T-helper 1 cell treated with Interleukin-12 subunit alpha and Interleukin-12 subunit beta and Interleukin-4 antibody, amounts not matched to agents 30 μg/mL and 1 μg/mL, for 36 hours (primary cell): ENCODE data around the gene DAP3.
"Not testable (repeated sequence)": the region's sequence is repeated elsewhere in the genome, so short reads cannot be mapped to it uniquely, and the experiment has no call there.

Experiments used
- H3K27ac Mint-ChIP-seq: one replicate; pipeline ENCODE4 v1.8.0; 2021; ENCODE audit warnings: mild to moderate bottlenecking, mixed read lengths
- H3K27me3 Mint-ChIP-seq: one replicate; pipeline ENCODE4 v1.8.0; 2021; ENCODE audit warnings: low read depth, mixed read lengths
- H3K36me3 Mint-ChIP-seq: one replicate; pipeline ENCODE4 v1.8.0; 2021; ENCODE audit warnings: low read depth, mixed read lengths
- H3K4me1 Mint-ChIP-seq: one replicate; pipeline ENCODE4 v1.8.0; 2021; ENCODE audit warnings: low read depth, mixed read lengths
- H3K4me3 Mint-ChIP-seq: one replicate; pipeline ENCODE4 v1.8.0; 2021; ENCODE audit warnings: mild to moderate bottlenecking, moderate library complexity, mixed read lengths
- H3K9me3 Mint-ChIP-seq: one replicate; pipeline ENCODE4 v1.8.0; 2021; ENCODE audit warnings: mixed read lengths

Gene DAP3

DNA sequence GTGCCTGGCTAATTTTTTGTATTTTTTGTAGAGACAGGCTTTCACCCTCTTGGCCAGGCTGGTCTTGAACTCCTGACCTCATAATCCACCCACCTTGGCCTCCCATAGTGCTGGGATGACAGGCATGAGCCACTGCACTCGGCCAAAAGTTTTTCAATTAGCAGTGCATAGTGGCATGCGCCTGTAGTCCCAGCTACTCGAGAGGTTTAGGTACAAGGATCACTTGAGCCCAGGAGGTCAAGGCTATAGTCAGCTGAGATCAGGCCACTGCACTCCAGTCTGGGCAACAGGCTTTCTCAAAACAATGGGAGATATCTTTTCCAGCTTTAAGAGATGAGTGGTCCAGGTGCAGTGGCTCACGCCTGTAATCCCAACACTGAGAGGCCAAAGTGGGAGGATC, 30.8 kb downstream of the DAP3 start:
- Mint-ChIP-seq H3K4me3 (no peak overlapping the region), H3K36me3 (peaks cover 15% of the 10 kb centered on the region), H3K27ac (no peak overlapping the region), H3K9me3 (no peaks in the 10 kb centered on the region), H3K27me3 (no peaks in the 10 kb centered on the region), H3K4me1 (peaks cover 12% of the 10 kb centered on the region)

DNA sequence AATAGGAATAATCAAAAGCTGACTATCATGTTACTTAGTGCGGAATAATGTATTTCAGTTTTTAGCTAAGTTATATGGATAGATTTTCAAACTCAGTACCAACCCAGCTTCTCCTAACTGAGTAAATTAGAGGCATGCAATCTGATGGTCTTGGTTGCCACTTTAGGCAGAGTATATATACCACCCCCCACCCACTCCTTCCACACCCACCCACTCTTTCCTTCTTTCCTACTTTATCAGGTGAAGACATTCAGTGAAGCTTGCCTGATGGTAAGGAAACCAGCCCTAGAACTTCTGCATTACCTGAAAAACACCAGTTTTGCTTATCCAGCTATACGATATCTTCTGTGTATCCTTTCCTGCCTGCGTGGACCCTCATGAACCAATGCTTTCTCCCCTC, 36.3 kb downstream of the DAP3 start:
- Mint-ChIP-seq H3K27me3 (no peaks in the 10 kb centered on the region), H3K4me3 (no peak overlapping the region), H3K36me3 (peaks cover 15% of the 10 kb centered on the region), H3K4me1 (peaks cover 3% of the 10 kb centered on the region), H3K9me3 (no peaks in the 10 kb centered on the region), H3K27ac (no peak overlapping the region)

DNA sequence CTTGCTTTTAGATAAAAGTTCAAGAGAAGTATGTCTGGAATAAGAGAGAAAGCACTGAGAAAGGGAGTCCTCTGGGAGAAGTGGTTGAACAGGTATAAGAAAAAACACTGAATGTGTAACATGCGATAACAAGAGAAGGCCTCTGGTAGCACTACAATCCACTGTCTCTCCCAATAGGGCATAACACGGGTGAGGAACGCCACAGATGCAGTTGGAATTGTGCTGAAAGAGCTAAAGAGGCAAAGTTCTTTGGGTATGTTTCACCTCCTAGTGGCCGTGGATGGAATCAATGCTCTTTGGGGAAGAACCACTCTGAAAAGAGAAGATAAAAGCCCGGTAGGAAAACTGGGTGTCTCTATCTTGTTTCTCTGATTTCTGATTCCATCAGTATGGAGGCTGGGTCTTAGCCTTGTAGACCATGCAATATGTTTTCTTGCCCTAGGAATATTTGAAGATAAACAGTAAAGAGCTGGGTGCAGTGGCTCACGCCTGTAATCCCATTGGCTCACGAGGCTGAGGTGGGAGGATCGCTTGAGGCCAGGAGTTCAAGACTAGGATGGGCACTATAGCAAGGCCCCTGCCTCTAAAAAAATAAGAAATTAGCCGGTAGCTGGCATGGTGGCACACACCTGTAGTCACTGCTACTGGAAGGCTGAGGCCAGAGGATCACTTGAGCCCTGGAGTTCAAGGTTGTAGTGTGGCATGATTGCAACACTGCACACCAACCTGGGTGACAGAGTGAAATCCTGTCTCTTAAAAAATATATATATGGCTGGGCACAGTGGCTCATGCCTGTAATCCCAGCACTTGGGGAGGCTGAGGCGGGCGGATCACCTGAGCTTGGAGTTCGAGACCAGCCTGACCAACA, 40.4 kb downstream of the DAP3 start:
- Mint-ChIP-seq H3K4me3 (no peak overlapping the region), H3K36me3 (peaks cover 19% of the 10 kb centered on the region), H3K4me1 (peaks cover 3% of the 10 kb centered on the region), H3K27me3 (no peaks in the 10 kb centered on the region), H3K27ac (no peak overlapping the region), H3K9me3 (no peaks in the 10 kb centered on the region)

DNA sequence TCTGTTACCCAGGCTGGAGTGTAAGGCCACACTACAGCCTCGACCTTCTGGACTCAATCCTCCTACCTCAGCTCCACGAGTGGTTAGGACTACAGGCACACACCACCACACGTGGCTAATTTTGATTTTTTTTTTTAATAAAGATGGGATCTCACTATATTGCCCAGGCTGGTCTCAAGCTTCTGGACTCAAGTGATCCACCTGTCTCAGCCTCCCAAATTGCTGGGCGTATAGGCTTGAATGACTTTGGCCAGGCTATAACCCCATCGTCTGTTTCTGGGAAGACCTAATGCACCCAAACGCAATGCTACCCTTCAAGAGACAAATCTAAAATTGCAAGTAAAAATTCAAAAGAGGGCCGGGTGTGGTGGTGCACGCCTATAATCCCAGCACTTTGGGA, 52.1 kb downstream of the DAP3 start:
- no peaks in the 10 kb centered on the region for H3K27me3 Mint-ChIP-seq
- H3K36me3 Mint-ChIP-seq = peaks cover 22% of the 10 kb centered on the region

DNA sequence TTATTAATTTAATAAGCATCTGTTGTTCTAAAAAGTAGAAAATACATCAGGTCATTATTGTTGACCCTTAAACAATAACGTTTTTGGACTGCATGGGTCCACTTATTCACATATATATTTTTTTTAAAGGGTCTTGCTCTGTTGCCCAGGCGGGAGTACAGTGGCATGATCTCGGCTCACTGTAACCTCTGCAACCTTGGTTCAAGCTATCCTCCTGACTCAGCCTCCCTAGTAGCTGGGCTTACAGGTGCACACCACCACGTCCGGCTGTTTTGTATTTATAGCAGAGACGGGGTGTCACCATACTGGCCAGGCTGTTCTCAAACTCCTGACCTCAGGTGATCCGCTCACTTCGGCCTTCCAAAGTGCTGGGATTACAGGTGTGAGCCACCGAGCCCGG, 53.0 kb downstream of the DAP3 start:
- Mint-ChIP-seq H3K4me3 (no peak overlapping the region), H3K9me3 (no peaks in the 10 kb centered on the region), H3K4me1 (no peaks in the 10 kb centered on the region), H3K36me3 (peaks cover 13% of the 10 kb centered on the region), H3K27ac (no peak overlapping the region), H3K27me3 (no peaks in the 10 kb centered on the region)

More for the DNA sequence above, 52.1 kb downstream of the DAP3 start:
- no peaks in the 10 kb centered on the region for H3K9me3 Mint-ChIP-seq
- H3K4me1 Mint-ChIP-seq = no peaks in the 10 kb centered on the region
- H3K27ac Mint-ChIP-seq = no peak overlapping the region
- no peak overlapping the region for H3K4me3 Mint-ChIP-seq

DNA sequence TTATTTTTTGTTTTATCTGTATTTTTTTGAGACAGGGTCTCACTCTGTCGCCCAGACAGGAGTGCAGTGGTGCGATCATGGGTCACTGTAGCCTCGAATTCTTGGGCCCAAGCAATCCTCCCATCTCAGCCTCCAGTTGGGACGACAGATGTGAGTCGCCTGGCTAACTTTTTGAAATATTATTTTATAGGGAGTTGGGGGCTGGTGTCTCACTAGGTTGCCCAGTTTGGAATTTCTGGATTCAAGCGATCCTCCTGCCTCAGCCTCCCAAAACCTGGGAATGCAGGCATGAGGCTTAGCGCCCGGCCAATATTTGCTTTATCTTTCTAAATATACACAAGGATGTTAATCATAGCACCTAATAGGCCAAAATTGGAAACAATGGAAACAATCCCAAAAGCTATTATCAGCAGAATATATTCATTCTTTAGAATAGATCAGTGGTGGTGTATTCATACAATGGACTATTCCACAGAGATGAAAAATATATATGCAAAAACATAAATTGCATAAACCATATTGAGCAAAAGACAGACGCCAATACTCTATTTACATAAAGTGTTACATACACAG, 55.9 kb downstream of the DAP3 start:
- Mint-ChIP-seq H3K27me3 (no peaks in the 10 kb centered on the region), H3K27ac (peak overlapping the region; percentile 84), H3K4me1 (no peaks in the 10 kb centered on the region), H3K36me3 (peaks cover 8% of the 10 kb centered on the region), H3K9me3 (no peaks in the 10 kb centered on the region), H3K4me3 (peak overlapping the region; percentile 93)

DNA sequence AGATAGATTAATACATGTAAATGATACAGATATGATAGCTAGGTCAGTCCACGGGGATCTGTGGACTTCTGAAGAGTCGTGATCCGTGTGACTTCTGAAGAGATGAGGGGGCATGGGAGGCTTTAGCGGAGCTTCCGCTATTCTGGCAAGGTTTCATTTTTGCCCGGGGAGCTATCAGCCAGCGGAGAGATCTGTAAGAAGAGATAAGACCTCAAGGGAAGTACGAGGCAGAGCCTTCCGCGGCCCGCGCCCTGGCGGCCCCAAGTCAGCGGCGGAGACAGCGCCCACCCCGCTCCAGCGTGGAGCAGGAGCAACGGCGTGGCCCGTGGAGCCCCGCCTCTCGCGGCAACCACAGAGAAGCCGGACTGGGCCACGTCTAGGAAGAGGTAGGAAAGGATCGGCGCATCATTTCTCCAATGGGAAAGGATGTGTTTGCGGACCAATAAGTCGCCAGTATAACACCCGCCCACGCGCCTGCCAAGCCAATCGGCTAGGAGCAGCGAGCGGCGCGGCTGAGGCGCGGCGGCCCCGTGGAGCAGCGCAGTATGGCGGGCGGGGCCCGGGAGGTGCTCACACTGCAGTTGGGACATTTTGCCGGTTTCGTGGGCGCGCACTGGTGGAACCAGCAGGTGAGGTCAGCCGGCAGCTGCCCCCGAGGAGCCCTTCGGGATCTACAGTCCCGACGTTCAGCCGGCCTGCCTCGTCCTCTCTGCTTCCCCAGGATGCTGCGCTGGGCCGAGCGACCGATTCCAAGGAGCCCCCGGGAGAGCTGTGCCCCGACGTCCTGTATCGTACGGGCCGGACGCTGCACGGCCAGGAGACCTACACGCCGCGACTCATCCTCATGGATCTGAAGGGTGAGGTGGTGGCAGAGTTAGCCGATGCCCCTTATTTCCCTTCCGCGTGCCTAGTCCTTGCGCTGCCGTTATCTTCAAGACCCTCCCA, 56.7 kb downstream of the DAP3 start:
- peak overlapping the region; percentile 93 for H3K4me3 Mint-ChIP-seq
- not testable (repeated sequence) for H3K9me3 Mint-ChIP-seq, H3K4me1 Mint-ChIP-seq, H3K27me3 Mint-ChIP-seq
- peaks cover 11% of the 10 kb centered on the region for H3K36me3 Mint-ChIP-seq
- H3K27ac Mint-ChIP-seq = peak overlapping the region; percentile 84

DNA sequence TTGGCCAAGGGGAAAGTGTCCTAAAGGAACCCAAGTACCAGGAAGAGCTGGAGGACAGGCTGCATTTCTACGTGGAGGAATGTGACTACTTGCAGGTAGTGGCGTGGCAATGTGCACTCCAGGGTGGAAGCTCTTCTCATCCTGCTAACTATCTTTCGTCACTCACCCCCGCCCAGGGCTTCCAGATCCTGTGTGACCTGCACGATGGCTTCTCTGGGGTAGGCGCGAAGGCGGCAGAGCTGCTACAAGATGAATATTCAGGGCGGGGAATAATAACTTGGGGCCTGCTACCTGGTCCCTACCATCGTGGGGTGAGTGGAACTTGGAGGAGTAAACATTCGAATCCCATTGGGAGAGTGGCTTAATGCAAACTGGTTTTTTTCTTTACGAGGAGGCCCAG, 58.7 kb downstream of the DAP3 start:
- H3K4me3 Mint-ChIP-seq, H3K4me1 Mint-ChIP-seq, H3K27me3 Mint-ChIP-seq, H3K9me3 Mint-ChIP-seq, H3K27ac Mint-ChIP-seq: not testable (repeated sequence)
- peaks cover 20% of the 10 kb centered on the region for H3K36me3 Mint-ChIP-seq

DNA sequence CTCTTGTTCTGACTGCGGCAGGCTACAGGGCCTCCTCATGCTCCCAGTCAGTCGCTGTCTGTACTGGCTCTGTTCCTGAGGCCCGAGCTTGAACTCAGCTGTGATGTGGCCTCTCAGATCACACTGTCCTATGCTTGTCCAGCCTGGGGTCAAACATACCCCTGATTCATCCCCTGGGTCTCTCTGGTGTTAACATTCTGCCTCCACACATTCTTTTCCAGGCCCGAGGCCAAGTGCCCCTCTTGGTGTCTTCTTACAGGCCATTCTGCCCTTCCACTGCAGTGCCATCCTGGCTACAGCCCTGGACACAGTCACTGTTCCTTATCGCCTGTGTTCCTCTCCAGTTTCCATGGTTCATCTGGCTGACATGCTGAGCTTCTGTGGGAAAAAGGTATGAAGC, 59.2 kb downstream of the DAP3 start:
- H3K9me3 Mint-ChIP-seq, H3K4me1 Mint-ChIP-seq, H3K27me3 Mint-ChIP-seq, H3K4me3 Mint-ChIP-seq: not testable (repeated sequence)
- Mint-ChIP-seq H3K27ac (peak overlapping the region; percentile 42), H3K36me3 (peaks cover 24% of the 10 kb centered on the region)

DNA sequence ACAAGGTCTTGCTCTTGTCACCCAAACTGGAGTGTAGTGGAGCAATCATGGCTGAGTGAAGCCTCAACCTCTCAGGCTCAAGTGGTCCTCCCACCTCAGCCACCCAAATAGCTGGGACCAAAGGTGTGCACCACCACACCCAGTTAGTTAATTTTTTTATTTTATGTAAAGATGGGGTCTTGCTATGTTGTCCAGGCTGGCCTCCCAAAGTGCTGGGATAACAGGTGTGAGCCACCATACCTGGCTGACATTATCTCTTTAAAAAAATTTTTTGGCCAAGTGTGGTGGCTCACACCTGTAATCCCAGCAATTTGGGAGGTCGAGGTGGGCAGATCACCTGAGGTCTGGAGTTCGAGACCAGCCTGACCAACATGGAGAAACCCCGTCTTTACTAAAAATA, 70.1 kb downstream of the DAP3 start:
- not testable (repeated sequence) for H3K27ac Mint-ChIP-seq, H3K9me3 Mint-ChIP-seq, H3K4me1 Mint-ChIP-seq, H3K27me3 Mint-ChIP-seq, H3K4me3 Mint-ChIP-seq
- H3K36me3 Mint-ChIP-seq = peaks cover 38% of the 10 kb centered on the region

DNA sequence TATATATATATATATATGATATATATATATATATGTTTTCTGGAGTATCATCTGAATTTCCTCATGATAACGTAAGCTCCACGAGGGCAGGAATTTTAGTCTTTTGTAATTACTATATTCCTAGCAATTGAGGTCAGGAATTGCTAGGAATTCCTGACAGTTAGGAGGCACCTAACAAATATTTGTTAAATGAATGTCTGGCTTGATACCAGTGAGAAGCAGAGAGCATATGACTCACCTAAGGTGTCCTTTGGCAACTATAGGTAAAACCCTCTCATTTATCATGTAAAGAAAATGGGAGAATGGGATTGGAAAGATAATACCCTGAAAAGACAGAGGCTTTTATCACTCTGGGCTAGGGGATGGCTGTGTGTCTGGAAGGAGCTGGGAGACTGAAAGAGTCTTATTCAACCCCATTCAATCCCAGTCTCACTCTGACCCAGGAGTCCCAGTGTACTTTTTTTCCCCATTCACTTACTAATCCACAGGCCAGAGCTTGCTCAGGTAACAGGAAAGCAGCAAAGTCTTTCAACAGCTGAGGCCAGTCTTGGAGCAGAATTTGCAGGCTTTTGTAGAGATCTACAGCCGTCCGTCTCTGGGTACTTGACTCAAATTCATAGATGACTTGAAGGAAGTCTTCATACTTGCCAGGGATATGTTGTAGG, 71.2 kb downstream of the DAP3 start:
- Mint-ChIP-seq H3K4me1 (no peaks in the 10 kb centered on the region), H3K36me3 (peaks cover 35% of the 10 kb centered on the region), H3K27me3 (no peaks in the 10 kb centered on the region), H3K27ac (no peak overlapping the region), H3K9me3 (no peaks in the 10 kb centered on the region), H3K4me3 (no peak overlapping the region)

DNA sequence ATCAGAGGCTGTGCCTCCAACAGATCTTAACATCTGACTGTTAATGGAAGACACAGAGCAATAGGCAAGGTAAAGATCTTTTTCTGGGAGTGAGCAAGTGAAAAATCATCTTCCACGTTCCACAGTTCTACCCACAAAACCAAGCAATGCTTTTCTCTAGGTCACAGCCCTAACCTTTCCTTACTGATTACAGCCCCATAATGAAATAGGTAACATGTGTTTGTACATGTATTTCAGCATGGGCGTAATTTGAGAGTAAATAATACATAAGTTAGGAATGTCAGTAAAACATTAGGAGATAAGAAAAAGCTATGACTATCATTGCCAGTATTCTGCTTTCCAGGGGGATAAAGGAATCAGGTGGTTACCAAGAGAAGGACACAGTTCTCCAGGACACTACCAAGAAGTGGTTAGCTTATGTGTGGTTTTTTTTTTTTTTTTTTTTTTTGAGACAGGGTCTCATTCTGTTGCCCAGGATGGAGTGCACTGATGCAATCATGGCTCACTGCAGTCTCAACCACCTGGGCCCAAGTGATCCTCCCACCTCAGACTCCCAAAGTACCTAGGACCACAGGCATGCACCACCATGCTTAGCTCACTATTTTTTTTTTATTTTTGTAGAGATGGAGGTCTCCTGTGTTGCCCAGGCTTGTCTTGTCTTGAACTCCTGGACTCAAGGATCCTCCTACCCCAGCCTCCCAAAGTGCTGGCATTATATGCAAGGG, 72.0 kb downstream of the DAP3 start:
- H3K4me3 Mint-ChIP-seq = no peak overlapping the region
- no peaks in the 10 kb centered on the region for H3K9me3 Mint-ChIP-seq
- no peak overlapping the region for H3K27ac Mint-ChIP-seq
- peaks cover 41% of the 10 kb centered on the region for H3K36me3 Mint-ChIP-seq
- H3K4me1 Mint-ChIP-seq = no peaks in the 10 kb centered on the region
- no peaks in the 10 kb centered on the region for H3K27me3 Mint-ChIP-seq

DNA sequence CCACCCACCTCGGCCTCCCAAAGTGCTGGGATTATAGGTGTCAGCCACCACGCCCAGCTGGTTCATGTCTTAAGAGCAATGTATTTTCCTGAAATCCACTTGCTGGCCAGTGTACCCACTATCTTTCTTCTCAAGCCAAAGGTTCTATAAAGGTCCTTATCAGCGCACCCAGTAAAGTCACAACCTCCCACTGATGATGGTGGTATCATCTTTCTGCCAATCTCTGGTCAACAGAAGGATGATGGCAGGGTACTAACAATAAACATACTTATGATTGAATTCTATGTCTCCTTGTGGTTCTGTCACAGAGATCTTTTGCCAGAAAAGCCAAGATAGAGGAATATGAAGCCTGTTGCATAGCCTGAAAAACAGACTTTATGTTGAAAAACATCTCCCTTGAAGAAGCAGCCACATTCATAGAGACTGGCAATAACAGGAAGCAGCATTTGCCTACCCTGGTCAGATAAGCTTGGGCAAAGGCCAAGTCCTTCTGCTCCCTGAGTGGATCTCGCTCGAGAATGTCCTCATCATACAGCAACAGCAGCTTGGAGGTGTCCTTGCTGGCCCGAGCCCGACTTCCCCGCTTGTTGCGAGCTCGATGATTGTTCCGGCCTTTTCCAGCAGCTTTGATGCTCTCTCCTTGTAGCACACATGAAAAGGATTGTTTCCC, 73.0 kb downstream of the DAP3 start:
- Mint-ChIP-seq H3K27ac (no peak overlapping the region), H3K36me3 (peaks cover 41% of the 10 kb centered on the region), H3K4me1 (no peaks in the 10 kb centered on the region), H3K27me3 (no peaks in the 10 kb centered on the region), H3K9me3 (no peaks in the 10 kb centered on the region), H3K4me3 (no peak overlapping the region)
